Endodermal cell (in vitro differentiated cells): ENCODE measurements around the gene CAMK2B. TPM values are rescaled to one million over a fixed set of nuclear protein-coding genes. Genes with fewer than 3 reads are reported as not detected.
"Not testable (repeated sequence)": the region's sequence is repeated elsewhere in the genome, so short reads cannot be mapped to it uniquely, and the experiment has no call there.

Experiments
- DNase-seq: peaks from one replicate; pipeline ENCODE4 v3.0.0-alpha.2; 2017
- H3K27ac ChIP-seq: 2 replicates; pipeline ENCODE4 v1.5.1; 2013; ENCODE audit warnings: mild to moderate bottlenecking, low read depth, low read length, moderate library complexity
- H3K27me3 ChIP-seq: 2 replicates; pipeline ENCODE4 v1.6.1; 2013; ENCODE audit warnings: mild to moderate bottlenecking, low read length, moderate library complexity; ENCODE audit not compliant: insufficient read depth, control insufficient read depth, poor library complexity, severe bottlenecking
- H3K36me3 ChIP-seq: 2 replicates; pipeline ENCODE4 v1.7.0; 2013; ENCODE audit warnings: mild to moderate bottlenecking, low read length, moderate library complexity; ENCODE audit not compliant: control insufficient read depth, insufficient read depth
- H3K4me1 ChIP-seq: one replicate; pipeline ENCODE4 v1.7.0; 2013; ENCODE audit warnings: low read length; ENCODE audit not compliant: control insufficient read depth, insufficient read depth
- H3K4me3 ChIP-seq: 2 replicates; pipeline ENCODE4 v1.5.1; 2013; ENCODE audit warnings: mild to moderate bottlenecking, low read length, moderate library complexity
- H3K9ac ChIP-seq: 2 replicates; pipeline ENCODE4 v1.6.1; 2013; ENCODE audit warnings: mild to moderate bottlenecking, low read length, moderate library complexity; ENCODE audit not compliant: poor library complexity, severe bottlenecking; ENCODE audit errors: extremely low read depth
- H3K9me3 ChIP-seq: 2 replicates; pipeline ENCODE4 v1.6.1; 2013; ENCODE audit warnings: mild to moderate bottlenecking, low read length, moderate library complexity; ENCODE audit not compliant: control insufficient read depth
- H3K27ac Mint-ChIP-seq: 2 replicates; pipeline ENCODE4 v1.8.0; 2020; ENCODE audit warnings: mixed read lengths
- H3K27me3 Mint-ChIP-seq: 2 replicates; pipeline ENCODE4 v1.8.0; 2021; ENCODE audit warnings: mild to moderate bottlenecking, mixed read lengths; ENCODE audit not compliant: insufficient read depth
- H3K36me3 Mint-ChIP-seq: 2 replicates; pipeline ENCODE4 v1.8.0; 2020; ENCODE audit warnings: low read depth, mixed read lengths
- H3K4me1 Mint-ChIP-seq: 2 replicates; pipeline ENCODE4 v1.8.0; 2020; ENCODE audit warnings: mixed read lengths
- H3K4me3 Mint-ChIP-seq: 2 replicates; pipeline ENCODE4 v1.8.0; 2020; ENCODE audit warnings: mild to moderate bottlenecking, moderate library complexity, mixed read lengths
- H3K9me3 Mint-ChIP-seq: 2 replicates; pipeline ENCODE4 v1.8.0; 2020; ENCODE audit warnings: mild to moderate bottlenecking, mixed read lengths
- CTCF ChIP-seq: fragments of 200-600 bp; sonication (generic); conservative IDR thresholded peaks from 2 replicates; pipeline ENCODE4 v1.5.0; 2021; ENCODE audit warnings: antibody characterized with exemption, mild to moderate bottlenecking
- WGBS, 2 experiments: methylation state at CpG; one replicate each; pipeline versions ENCODE4 v1.1.5 to v1.1.7; 2013; ENCODE audit warnings: missing lambda C conversion rate in 2 of 2, mixed read lengths in 1 of 2; ENCODE audit not compliant: insufficient coverage in 1 of 2, insufficient read length in 1 of 2; 5-methylcytosine and 5-hydroxymethylcytosine counted together
- total RNA-seq, 2 donors: library from RNA; stranded (reverse); fragmentation: NEBNext Ultra II Directional in 1 of 2; extraction: Animal tissue kit (Norgen Biotek cat#: 25700) in 1 of 2; gene quantifications; 2 replicates in 1 of 2; 3 replicates in 1 of 2; pipeline ENCODE4 v1.2.1, GENCODE V29; 2021

The CAMK2B gene
- total RNA-seq, 2 donors from 2014 or later = 0.26 TPM; not detected in 1

DNA sequence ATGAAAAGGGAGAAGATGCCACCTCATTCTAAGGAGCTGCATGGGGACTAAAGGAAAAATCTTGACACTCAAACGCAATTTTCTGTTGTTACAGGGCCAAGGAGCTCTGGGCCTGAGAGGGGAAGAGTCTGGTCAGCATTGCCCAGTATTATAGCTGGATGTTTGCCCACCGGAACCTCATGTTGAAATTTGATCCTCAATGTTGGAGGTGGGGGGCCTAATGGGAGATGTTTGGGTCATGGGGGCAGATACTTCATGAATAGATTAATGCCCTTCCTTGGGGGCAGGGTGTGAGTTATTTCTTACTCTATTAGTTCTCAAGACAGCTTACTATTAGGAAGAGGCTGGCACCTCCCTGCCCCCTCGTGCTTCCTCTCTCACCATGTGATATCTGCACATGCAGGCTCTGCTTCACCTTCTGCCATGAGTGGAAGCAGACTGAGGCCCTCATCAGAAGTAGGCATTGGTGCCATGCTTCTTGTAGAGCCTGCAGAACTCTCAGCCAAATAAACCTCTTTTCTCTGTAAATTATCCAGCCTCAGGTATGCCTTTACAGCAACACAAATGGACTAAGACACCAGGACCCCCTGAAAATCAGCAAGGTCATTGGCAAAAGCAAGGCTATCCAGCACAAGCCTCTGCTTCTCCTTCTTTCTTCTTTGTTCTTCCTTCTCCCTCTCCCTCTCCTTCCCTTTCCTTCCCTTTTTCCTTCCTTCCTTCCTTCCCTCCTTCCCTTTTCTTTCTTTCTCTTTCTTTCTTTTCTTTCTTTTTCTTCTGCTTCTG is 151.3 kb downstream of the CAMK2B start:
- Histone ChIP-seq H3K9me3 (no peaks in the 10 kb centered on the region), H3K36me3 (no peaks in the 10 kb centered on the region), H3K4me1 (no peaks in the 10 kb centered on the region), H3K27me3 (peaks cover 4% of the 10 kb centered on the region), H3K27ac (no peak overlapping the region), H3K9ac (no peak overlapping the region), H3K4me3 (no peak overlapping the region)
- no peak for TF ChIP-seq CTCF
- no peak overlapping the region for H3K4me3 Mint-ChIP-seq
- 90 to 92% methylated on average over 2 to 3 of the region's 3 CpGs for WGBS, 2 experiments
- H3K4me1 Mint-ChIP-seq = peaks cover 4% of the 10 kb centered on the region
- peaks cover 2% of the 10 kb centered on the region for H3K9me3 Mint-ChIP-seq
- DNase-seq = peak; percentile 22
- peaks cover 17% of the 10 kb centered on the region for H3K27me3 Mint-ChIP-seq
- no peak overlapping the region for H3K27ac Mint-ChIP-seq
- no peaks in the 10 kb centered on the region for H3K36me3 Mint-ChIP-seq

DNA sequence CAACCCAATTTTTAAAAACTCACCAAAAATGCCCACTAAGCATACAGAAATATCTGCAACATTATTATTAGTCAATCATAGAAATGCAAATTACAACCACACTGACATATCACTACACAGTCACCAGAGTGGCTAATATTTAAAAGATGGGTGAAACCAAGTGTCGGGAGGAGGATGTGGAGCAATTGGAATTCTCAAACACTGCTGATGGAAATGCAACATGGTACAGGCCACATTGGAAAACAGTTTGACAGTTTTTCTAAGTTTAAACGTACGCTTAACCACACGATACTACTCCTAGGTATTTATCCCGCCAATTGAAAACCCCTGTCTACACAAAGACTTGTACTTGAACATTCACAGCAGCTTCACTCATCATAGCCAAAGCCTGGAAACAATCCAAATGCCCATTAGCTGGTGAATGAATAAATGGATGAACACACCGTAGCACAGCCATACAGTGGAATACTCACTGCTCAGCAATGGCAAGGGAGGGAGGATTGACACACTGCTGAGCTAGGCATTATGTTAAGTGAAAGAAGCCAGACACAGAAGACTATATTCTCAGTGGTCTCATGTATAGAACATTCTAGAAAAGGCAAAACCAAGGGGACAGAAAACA is 152.5 kb downstream of the CAMK2B start:
- H3K4me1 ChIP-seq = no peaks in the 10 kb centered on the region
- WGBS, 2 experiments = 94 to 96% methylated on average over 5 to 6 of the region's 6 CpGs
- H3K9ac ChIP-seq = no peak overlapping the region
- H3K4me3 ChIP-seq = no peak overlapping the region
- TF ChIP-seq CTCF = no peak
- H3K27me3 ChIP-seq = peaks cover 4% of the 10 kb centered on the region
- H3K36me3 Mint-ChIP-seq = no peaks in the 10 kb centered on the region
- no peak overlapping the region for H3K4me3 Mint-ChIP-seq
- no peak overlapping the region for H3K27ac ChIP-seq
- DNase-seq = no peak
- H3K9me3 ChIP-seq = no peaks in the 10 kb centered on the region
- H3K9me3 Mint-ChIP-seq = peaks cover 2% of the 10 kb centered on the region
- peaks cover 20% of the 10 kb centered on the region for H3K27me3 Mint-ChIP-seq
- H3K27ac Mint-ChIP-seq = no peak overlapping the region
- peaks cover 4% of the 10 kb centered on the region for H3K4me1 Mint-ChIP-seq
- H3K36me3 ChIP-seq = no peaks in the 10 kb centered on the region

- no peaks in the 10 kb centered on the region for H3K4me1 ChIP-seq
- Mint-ChIP-seq H3K4me1 (no peaks in the 10 kb centered on the region), H3K9me3 (peaks cover 2% of the 10 kb centered on the region), H3K36me3 (no peaks in the 10 kb centered on the region), H3K4me3 (no peak overlapping the region), H3K27me3 (peaks cover 20% of the 10 kb centered on the region), H3K27ac (no peak overlapping the region)
- H3K9me3 ChIP-seq = no peaks in the 10 kb centered on the region
- no peak overlapping the region for H3K27ac ChIP-seq
- no peaks in the 10 kb centered on the region for H3K36me3 ChIP-seq
- no peak for TF ChIP-seq CTCF
- H3K4me3 ChIP-seq = no peak overlapping the region
- no peak for DNase-seq
- H3K27me3 ChIP-seq = peaks cover 4% of the 10 kb centered on the region
- H3K9ac ChIP-seq = no peak overlapping the region
These were observed 153.0 kb downstream of the CAMK2B start for GRCh38 chr7:44172352-44172751.

GRCh38 chr7:44171901-44172300 is 153.5 kb downstream of the CAMK2B start:
- DNase-seq, H3K9ac ChIP-seq, H3K36me3 ChIP-seq, H3K4me1 ChIP-seq, H3K27ac Mint-ChIP-seq, H3K4me3 ChIP-seq, H3K27ac ChIP-seq, H3K36me3 Mint-ChIP-seq, H3K4me3 Mint-ChIP-seq, H3K9me3 Mint-ChIP-seq, H3K27me3 ChIP-seq, H3K9me3 ChIP-seq, H3K4me1 Mint-ChIP-seq: not testable (repeated sequence)
- H3K27me3 Mint-ChIP-seq = peaks cover 24% of the 10 kb centered on the region
- WGBS, 2 experiments = 92 to 95% methylated on average over 8 to 9 of the region's 9 CpGs
